22Rv1 (cell line): Measurements from ENCODE around the gene DMBX1.

ENCODE experiments used
- H3K27ac ChIP-seq: fragments of 450-650 bp; 2 replicates; pipeline ENCODE4 v1.5.1; 2017
- ZFX ChIP-seq: fragments of 450-650 bp; IDR thresholded peaks from 2 replicates; pipeline ENCODE4 v1.6.1; 2017; ENCODE audit warnings: antibody characterized with exemption, borderline replicate concordance
- TF ChIP-seq, protein P1 (sequence below): fragments of 450-650 bp; IDR thresholded peaks from 2 replicates; pipeline ENCODE4 v1.5.1; 2017; ENCODE audit warnings: mild to moderate bottlenecking

Gene DMBX1

DNA sequence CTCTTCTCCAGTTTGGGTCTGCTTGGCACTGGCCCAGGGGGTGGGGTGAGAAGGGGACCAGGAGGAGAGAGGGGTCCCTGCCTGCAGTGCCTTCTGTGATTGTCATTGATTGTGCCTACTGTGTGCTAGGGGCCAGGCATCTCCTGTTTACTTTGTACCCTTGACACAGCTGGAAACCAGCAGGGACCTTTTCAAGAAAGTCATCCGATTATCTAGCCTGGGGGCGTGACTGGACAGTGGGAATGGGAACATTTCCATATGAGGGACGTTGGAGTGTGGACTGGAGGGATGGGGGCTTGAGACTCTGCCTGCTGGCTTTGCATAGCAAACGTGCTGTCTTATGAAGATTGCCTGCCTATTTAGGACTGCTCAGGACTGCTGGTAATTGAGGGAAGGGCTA is 19.8 kb upstream of the DMBX1 start:
- no peak for TF ChIP-seq ZFX
- TF ChIP-seq, protein P1, sequence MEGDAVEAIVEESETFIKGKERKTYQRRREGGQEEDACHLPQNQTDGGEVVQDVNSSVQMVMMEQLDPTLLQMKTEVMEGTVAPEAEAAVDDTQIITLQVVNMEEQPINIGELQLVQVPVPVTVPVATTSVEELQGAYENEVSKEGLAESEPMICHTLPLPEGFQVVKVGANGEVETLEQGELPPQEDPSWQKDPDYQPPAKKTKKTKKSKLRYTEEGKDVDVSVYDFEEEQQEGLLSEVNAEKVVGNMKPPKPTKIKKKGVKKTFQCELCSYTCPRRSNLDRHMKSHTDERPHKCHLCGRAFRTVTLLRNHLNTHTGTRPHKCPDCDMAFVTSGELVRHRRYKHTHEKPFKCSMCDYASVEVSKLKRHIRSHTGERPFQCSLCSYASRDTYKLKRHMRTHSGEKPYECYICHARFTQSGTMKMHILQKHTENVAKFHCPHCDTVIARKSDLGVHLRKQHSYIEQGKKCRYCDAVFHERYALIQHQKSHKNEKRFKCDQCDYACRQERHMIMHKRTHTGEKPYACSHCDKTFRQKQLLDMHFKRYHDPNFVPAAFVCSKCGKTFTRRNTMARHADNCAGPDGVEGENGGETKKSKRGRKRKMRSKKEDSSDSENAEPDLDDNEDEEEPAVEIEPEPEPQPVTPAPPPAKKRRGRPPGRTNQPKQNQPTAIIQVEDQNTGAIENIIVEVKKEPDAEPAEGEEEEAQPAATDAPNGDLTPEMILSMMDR, result no peak

DNA sequence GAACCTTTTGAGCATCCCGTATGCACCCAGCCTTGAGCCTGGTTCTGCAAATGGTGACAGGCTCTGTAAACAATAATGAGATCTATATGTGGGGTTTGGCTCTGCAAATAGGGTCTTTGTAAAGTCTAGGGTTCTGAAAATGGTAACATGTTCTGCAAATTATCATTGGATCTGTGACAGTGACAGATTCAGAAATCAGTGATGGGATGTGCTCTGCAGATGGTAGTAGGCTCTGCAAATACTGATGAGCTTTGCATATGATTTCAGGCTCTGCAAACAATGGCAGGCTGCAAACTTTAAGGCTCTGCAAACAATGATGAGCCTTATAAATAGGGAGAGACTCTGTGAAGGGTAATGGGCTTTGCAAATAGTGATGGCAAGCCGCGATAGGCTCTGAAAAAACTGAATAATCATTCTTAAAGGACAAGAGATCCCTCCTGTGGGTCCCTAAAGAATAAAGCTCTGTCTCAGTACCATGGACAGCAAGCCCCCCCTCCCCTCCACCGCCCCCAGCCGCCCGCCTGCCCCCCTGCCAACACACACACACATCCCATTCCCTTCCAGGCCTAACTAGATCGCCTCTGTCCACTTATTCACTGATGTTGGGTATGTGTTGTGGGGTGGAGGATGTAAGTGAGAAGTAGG is 17.7 kb upstream of the DMBX1 start:
- TF ChIP-seq, protein P1, result no peak
- no peak for TF ChIP-seq ZFX
- H3K27ac ChIP-seq, result no peak overlapping the region

More for the DNA sequence above, 19.8 kb upstream of the DMBX1 start:
- no peak overlapping the region for H3K27ac ChIP-seq

DNA sequence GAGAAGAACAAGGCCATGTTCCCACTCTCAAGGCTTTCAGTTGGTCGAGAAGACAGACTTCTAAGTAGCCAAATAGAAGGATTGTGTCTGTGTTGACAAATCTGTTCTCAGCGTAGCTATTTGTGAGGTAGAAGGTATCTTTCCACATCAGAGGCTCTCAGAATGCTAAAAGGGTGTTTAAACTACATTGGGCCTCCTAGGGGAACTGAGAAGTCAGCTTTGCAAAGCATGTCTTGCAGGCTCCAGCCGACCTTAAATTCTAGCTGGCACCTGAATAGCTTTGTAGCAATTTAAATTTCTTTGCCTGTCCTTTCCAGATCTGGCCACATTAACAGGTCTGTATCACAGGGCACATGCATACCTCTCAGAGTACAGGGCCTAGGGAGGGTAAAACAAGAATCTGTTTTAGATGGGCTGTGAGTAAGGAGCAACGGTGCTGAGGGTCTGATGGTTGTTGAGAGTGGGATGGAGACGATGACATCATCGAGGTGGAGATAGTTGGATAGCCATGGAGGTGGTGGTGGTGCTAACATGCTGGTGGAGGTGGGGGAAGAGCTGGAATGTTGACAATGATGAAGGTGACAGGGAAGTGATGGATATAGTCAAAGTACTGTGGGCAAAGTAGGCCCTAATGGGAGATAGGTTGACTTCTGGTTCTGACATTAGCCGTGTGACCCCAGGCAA is 17.0 kb upstream of the DMBX1 start:
- H3K27ac ChIP-seq, result no peak overlapping the region
- no peak for TF ChIP-seq ZFX
- TF ChIP-seq, protein P1, result no peak

DNA sequence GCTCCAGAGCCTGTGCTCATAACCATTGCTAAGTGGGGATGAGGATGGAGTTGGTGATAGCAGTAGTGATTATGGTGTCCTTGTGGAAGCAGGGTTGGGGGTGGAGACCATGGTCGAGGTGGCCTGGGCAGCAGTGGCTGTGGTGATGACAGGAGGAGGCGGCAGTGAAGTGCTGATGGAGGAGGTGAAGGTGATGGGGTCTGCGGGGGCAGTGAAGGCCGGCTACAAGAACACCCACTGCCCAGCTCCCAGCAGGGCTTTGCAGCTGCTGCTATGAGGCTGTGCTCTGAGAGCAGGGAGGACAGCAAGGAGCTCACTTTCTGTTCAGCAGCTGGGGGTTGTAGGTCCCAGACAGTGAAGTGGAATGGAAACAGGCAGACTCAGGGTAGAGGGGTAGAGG is 15.6 kb upstream of the DMBX1 start:
- TF ChIP-seq, protein P1, result no peak
- TF ChIP-seq ZFX, result no peak

DNA sequence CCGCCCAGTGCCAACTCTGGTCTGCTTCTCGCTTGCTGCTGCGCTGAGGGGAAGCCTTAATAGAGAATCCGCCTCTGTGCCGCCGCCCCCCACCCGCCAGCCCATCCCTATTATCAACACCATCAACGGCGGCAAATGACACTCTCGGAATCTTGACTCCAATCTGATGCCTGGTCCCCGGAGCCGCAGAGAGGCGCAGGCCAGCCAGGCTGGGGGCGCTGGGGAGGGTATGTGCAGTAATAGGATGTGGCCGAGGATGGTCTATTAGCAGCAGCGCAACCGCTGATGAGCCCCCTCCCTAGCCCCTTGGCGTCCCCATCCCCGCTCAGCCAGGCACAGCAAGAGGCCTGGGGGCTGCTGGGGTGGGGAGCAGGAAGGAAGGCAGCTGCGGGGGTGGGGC is 15.1 kb upstream of the DMBX1 start:
- TF ChIP-seq, protein P1, result no peak
- TF ChIP-seq ZFX, result no peak

More for the DNA sequence above, 15.6 kb upstream of the DMBX1 start:
- no peak overlapping the region for H3K27ac ChIP-seq

DNA sequence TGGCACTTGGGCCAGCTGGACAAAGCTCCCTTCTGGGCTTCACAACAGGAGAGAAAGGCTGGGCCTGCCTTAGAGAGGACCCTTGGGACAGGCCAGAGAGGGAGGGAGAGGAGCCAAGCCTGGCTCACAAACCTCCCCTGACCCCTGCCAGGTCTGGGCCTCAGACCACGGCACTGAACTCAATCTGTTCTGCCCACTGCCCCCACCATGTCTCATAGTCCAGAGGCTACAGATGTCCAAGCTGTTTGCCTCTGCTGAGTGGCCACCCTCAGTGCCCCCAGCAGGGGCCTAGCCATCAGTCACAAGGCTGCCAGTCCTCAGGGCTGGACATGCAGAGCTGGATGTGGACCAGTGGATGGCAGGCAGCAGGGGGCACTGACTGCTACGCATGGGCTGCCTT is 13.0 kb upstream of the DMBX1 start:
- H3K27ac ChIP-seq, result no peak overlapping the region
- TF ChIP-seq, protein P1, result no peak

More for the DNA sequence above, 15.1 kb upstream of the DMBX1 start:
- H3K27ac ChIP-seq, result no peak overlapping the region

DNA sequence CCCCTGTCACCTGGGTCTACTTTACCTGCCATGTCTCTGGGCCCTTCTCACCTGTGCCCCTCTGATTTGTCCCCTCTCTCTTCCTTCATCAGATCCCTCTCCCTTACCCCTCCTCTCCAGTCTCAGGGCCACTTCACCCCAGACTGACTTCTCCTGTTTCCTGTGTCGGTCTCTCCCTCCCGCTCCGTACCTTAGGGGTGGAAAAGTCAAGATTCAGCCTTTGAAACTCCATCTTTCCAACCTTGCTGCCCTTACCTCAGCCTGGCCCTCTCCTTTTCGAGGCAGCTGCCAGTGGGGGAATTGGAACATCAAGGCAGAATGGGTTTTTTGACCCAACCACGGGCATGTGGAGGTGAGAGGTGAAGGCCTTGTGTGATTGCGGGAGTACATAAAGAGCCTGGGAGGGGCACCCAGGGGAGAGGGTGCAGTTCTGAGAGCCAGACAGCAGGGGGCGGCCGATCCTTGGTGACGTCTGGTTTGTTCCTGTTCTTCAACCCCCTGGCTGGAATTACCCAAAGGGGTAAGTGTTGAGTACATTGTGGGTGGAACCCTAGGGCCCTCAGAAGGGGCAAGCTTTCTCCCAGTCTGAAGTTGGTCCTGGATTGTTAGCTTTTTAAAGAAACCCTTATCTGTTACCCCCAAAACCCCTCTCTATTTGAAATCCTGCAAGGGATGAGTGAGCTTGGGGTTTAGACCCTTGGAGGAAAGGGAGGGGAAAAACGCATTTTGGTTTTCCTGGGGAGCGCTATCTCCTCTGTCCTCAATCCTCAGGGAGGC is 12.3 kb upstream of the DMBX1 start:
- H3K27ac ChIP-seq, result no peak overlapping the region
- no peak for TF ChIP-seq ZFX
- TF ChIP-seq, protein P1, result peak; percentile 91
